GM19240 (cell line): ENCODE measurements around the gene CUX1.
"Not testable (repeated sequence)": the region's sequence is repeated elsewhere in the genome, so short reads cannot be mapped to it uniquely, and the experiment has no call there.

ENCODE experiments used
- DNase-seq: peaks from one replicate; pipeline ENCODE4 v3.0.0; 2011; ENCODE audit warnings: low spot score; ENCODE audit not compliant: insufficient read length

Gene CUX1

GRCh38 chr7:102006695-102007094 is 189.3 kb downstream of the CUX1 start:
- no peak for DNase-seq

- DNase-seq = no peak
Measured at GRCh38 chr7:102008535-102009262, 191.3 kb downstream of the CUX1 start.

DNA sequence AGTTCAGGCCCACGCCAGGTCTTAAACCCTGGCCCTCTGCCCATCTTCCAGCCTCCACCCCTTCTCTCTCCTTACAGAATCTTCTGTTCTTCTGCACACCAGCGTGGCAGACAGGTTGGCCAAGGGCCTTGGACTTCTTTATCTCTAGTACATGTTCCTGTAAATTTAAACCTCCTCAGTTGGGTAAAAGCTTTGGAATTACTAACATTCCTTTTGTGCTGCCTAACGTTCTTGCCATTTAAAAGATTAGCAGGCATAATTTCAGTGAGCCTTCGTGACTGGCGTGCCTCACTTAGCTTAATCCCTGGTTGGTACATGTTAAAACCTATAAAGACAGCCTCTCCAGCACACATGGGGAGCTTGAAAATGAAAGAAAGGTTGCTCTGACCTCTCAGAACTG is 192.2 kb downstream of the CUX1 start:
- no peak for DNase-seq

DNA sequence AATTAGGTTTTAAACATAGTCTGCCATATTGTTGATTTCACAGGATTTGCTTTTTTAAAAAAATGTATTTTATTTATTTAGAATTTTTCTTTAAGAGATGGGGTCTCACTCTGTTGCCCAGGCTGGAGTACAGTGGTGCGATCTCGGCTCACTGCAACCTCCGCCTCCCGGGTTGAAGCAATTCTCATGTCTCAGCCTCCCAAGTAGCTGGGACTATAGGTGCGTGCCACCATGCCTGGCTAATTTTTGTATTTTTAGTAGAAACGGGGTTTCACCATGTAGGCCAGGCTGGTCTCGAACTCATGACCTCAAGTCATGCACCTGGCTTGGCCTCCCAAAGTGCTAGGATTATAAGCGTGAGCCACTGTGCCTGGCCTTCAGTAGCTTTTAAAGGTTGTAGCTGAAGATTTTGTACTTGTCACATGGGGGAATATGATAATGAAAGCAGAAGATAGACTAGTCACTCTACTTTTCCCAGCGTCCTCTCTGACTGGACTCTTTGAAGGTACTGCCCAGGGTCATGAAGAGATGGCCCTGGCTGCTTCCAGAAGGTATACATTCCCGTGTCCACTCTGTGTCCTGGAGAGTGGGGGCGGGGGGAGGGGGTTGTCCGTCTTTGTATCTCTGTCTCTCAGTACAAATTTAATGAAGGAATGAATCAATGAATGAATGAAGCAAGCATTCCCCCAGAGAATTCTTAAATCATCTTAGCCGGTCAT is 194.8 kb downstream of the CUX1 start:
- not testable (repeated sequence) for DNase-seq

DNA sequence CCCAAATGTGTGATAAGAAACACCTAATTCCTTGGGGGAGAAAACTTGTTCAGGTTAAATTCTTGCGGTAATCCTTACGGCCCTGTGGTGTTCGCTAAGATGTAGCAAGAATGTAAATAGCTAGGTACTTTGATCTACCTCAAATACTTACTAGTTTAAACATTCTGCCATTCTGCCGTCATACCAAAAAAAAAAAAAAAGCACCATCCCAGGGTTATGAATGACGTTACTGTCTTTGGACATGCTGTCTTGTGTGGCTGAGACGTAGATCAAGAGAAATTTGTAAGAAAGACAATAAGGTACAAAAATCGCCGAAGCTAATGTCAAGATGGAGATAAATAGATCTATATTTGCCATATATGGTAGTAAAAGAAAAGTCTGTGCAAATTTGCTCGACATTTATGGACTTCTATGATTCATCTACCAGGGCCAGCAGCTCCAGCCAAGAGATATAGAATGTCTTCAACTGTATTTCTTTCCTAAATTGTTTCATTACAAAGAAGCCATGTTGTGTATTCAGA is 195.6 kb downstream of the CUX1 start:
- DNase-seq = no peak

DNA sequence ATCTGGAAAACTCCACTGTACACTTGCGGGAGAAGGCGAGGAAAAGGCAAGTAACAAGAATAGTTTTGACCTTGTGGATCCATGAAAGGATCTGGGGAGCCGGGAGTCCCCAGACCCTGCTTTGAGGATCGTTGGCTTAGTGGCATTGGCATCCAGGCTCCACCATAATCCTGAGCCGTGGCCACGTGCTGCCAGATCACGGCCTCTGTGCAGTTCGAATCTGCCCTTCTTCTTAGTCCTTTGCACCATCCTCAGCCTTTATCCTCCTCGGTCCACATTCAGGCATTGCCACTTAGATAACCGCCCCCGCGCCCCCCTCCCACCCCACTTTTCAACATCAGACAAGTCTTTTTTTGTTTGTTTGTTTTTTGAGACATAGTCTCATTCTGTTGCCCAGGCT is 201.4 kb downstream of the CUX1 start:
- DNase-seq = no peak

DNA sequence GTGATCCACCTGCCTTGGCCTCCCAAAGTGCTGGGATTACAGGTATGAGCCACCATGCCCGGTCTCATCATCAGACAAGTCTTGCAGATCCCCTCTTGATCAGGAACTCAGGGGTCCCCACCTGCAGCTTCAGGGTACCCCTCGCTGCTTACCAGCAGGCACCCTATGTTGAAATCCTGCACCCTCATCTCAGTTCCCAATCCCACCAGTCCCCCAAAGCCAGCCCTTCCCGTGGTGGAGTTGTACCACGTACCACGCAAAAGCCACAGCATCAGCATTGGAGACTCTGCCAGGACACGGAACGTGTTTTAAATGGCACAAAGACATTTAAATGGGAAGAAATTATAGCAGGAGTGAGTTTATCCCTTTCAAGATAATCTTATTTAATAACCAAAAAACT is 202.0 kb downstream of the CUX1 start:
- DNase-seq = no peak

DNA sequence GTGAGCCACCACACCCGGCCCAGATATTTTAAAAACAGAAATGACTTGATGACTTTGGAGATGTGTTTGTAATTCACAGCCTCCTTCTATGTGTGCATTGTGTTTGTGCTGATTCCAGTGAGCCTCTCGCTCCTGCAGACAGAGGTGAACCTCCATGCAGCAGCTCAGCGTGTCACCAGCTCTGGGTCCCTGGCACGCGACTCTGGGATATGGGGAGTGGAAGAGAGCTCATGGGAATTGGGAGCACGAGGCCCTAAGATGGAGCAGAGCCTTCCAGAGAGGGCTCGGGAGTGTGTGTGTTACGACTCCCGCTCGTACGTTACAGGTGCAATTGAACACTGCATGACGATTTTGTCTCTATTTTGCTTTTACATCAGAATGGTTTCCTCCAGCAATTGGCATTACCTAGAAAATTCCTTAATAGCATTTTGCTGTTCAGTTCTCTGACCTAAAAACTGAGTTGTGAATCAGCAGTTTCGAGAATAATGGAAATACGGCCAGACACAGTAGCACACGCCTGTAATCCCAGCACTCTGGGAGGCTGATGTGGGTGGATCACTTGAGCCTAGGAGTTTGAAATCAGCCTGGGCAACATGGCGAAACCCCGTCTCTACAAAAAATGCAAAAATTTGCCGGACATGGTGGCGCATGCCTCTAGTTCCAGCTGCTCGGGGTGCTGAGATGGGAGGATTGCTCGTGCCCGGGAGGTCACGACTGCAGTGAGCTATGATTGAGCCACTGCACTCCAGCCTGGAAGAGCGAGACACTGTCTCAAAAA is 204.6 kb downstream of the CUX1 start:
- no peak for DNase-seq

DNA sequence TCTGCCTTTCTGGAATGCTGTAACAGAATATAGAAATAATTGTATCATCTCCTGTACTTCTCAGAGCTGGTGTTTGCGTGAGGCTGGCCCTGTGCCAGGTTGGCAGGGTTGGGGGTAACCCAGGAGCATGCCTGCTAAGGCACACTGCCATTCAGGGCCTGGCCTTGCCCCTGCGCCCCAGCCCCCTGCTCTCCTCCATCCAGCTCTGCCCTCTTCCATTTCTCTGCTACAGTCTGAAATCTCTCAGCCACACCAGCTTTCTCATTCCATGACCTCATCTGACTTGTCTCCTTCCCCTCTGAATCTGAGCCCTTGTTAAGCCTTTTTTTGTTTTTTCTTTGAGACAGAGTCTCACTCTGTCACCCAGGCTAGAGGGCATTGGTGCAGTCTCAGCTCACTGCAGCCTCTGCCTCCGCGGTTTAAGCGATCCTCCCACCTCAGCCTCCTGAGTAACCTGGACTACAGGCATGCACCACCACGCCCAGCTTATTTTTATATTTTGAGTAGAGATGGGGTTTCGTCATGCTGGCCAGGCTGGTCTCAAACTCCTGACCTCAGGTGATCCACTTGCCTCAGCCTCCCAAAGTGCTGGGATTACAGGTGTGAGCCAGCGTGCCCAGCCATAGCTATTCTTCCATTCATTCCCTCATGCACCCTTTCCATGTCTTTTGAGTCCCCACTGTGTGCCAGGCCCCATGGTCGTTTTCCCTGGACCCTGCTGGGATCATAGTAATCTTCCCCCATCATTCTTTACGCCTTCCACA is 206.8 kb downstream of the CUX1 start:
- no peak for DNase-seq

DNA sequence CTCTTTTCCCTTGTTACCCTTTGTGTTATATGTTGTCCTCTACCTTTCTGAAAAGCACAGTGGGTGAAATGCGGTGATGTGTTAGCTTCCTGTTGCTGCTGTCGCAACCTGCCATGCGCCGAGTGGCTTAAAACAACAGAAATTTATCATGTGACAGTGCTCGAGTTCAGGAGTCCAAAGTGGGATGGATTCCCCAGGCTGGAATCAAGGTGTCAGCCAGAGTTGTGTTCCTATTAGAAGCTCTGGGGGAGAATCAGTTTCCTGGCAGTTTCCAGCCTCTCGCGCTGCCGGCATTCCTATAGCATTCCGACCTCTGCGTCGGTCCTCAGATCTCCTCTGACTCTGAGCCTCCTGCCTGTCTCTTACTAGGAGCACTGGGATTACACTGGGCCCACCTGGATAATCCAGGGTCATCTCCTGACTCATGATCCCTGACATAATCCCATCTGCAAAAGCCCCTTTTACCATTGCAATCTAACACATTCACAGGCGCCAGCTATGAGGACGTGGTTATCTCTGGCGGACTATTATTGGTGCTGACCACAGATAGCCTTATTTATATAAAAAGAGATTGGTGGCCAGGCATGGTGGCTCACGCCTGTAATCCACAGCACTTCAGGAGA is 207.5 kb downstream of the CUX1 start:
- DNase-seq = no peak

- DNase-seq = not testable (repeated sequence)
Measured at GRCh38 chr7:102025777-102026176, 208.4 kb downstream of the CUX1 start.

- no peak for DNase-seq
Measured at GRCh38 chr7:102028206-102028826, 210.9 kb downstream of the CUX1 start.

DNA sequence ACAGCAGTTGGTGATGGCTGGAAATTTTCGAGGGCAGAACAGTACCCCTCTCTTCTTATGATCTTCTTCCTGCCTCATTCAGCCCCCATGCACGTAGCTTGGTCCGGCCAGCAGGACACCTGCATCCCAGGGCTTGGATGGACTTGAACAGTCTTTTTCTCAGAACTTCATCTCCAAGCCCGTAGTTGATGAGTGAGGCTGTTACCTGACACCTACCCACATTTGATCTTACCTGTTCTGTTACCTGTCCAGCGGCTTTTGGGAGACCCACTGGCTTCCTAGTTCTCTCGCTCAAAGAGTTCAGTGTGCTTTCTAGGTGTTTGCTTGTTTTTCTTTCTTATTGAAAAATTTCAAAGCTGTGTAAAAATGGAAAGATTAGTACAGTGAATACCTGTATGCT is 212.2 kb downstream of the CUX1 start:
- no peak for DNase-seq

DNA sequence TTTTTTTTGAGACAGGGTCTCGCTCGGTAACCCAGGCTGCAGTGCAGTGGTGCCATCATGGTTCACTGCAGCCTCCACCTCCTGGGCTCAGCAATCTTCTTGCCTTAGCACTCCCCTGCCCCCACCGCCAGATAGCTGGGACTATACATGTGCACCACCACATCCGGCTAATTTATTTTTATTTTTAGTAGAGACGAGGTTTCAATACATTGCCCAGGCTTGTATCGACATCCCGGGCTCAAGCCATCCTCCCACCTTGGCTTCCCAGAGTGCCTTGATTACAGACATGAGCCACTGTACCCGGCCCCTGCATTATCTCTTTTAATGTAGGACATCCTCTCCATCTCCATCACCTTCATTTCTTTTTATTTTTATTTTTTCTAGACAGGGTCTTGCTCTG is 213.3 kb downstream of the CUX1 start:
- DNase-seq = no peak

GRCh38 chr7:102036958-102037357 is 219.5 kb downstream of the CUX1 start:
- no peak for DNase-seq

GRCh38 chr7:102039706-102040105 is 222.3 kb downstream of the CUX1 start:
- DNase-seq = no peak

DNA sequence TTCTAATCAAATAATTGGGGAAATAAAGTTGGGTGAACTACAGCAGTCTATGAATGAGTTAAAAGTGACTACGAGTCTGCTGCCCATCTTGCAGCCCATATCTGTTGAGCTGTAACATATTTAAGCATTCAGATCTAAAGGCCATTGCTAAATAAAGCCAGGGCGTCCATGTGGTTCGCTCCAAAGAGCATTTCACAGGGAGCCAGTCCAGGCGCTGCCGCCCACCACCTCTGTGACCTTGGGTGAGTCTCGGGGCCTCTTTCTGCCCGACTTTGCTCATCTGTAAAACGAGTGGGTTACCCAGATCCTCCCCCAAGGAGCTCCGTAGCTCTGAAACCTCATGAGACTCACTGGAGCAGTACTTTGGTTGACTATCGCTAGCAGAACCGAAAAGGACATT is 223.1 kb downstream of the CUX1 start:
- no peak for DNase-seq

GRCh38 chr7:102042016-102042656 is 224.7 kb downstream of the CUX1 start:
- no peak for DNase-seq

GRCh38 chr7:102042796-102043195 is 225.4 kb downstream of the CUX1 start:
- DNase-seq = not testable (repeated sequence)

- no peak for DNase-seq
Measured at GRCh38 chr7:102044641-102044983, 227.2 kb downstream of the CUX1 start.
